GM12878 (cell line): ENCODE data around the gene CCNH. TPM values are rescaled to one million over a fixed set of nuclear protein-coding genes. Genes with fewer than 3 reads are reported as not detected.

Experiments
- ATAC-seq: fragments of 200-7000 bp; cut with Tn5 transposase; 3 replicates; pipeline ENCODE4 v1.9.1; 2020; ENCODE audit warnings: mild to moderate bottlenecking, moderate library complexity
- BruUV-seq: library from RNA; stranded (reverse); fragments of 400-500 nt; replicated peaks from 2 replicates; lab custom pipeline; 2021; lab: Mats Ljungman, UMichigan
- CTCF ChIA-PET: fragments of 300-600 bp; sonication (Branson Sonifier 250); formaldehyde crosslinking; extraction: SDS; loops from one replicate; lab custom pipeline; 2021; ENCODE audit warnings: inconsistent platforms; lab: Yijun Ruan, JAX
- POLR2A ChIA-PET: fragments of 350-600 bp; formaldehyde crosslinking; extraction: SDS; loops from one replicate; lab custom pipeline; 2021; ENCODE audit warnings: inconsistent platforms; lab: Charles Lee
- RAD21 ChIA-PET: fragments of 300-600 bp; sonication (Branson Sonifier 250); formaldehyde crosslinking; loops from one replicate; lab custom pipeline; 2023; ENCODE audit warnings: antibody characterized with exemption; ENCODE audit not compliant: unreplicated experiment; lab: Charles Lee
- SMC1A ChIA-PET: fragments of 300-600 bp; sonication (Branson Sonifier 250); formaldehyde crosslinking; loops from one replicate; lab custom pipeline; 2023; ENCODE audit not compliant: unreplicated experiment, uncharacterized antibody; lab: Charles Lee
- DNase-seq: peaks from one replicate; pipeline ENCODE4 v3.0.0-alpha.2; 2011; ENCODE audit warnings: low read depth, low spot score
- FAIRE-seq: peaks from 3 replicates; lab custom pipeline; 2011; peaks lifted over from hg19 to GRCh38; lab: Jason Lieb, UNC
- H2AFZ ChIP-seq: 2 replicates; pipeline ENCODE4 v1.6.0; 2011; ENCODE audit warnings: low read depth, low read length, control low read depth; ENCODE audit not compliant: control insufficient read depth
- H3K27ac ChIP-seq: 2 replicates; pipeline ENCODE4 v1.5.1; 2011; ENCODE audit warnings: control low read depth; ENCODE audit not compliant: control insufficient read depth, insufficient read depth
- H3K27me3 ChIP-seq, 2 experiments: replicated peaks in 1 of 2; 2 replicates each; pipeline versions ENCODE4 v1.6.0 to v1.6.1; 2011; ENCODE audit warnings: low read length in 1 of 2; ENCODE audit not compliant: control insufficient read depth in 2 of 2, insufficient read depth in 2 of 2
- H3K36me3 ChIP-seq, 2 experiments: 2 replicates each; pipeline ENCODE4 v1.5.1; 2011; ENCODE audit warnings: low read length in 1 of 2; ENCODE audit not compliant: control insufficient read depth in 2 of 2, insufficient read depth in 2 of 2
- H3K4me1 ChIP-seq: 2 replicates; pipeline ENCODE4 v1.6.1; 2011; ENCODE audit warnings: mild to moderate bottlenecking, low read length, moderate library complexity, mixed read lengths; ENCODE audit not compliant: control insufficient read depth, insufficient read depth
- H3K4me2 ChIP-seq: 2 replicates; pipeline ENCODE4 v1.6.0; 2011; ENCODE audit warnings: control low read depth; ENCODE audit not compliant: control insufficient read depth, insufficient read depth
- H3K4me3 ChIP-seq: fragments of 200-600 bp; sonication (generic); 2 replicates; pipeline ENCODE4 v1.5.1; 2016
- H3K79me2 ChIP-seq: 2 replicates; pipeline ENCODE4 v1.6.0; 2011; ENCODE audit warnings: low read length; ENCODE audit not compliant: control insufficient read depth, insufficient read depth
- H3K9ac ChIP-seq: 2 replicates; pipeline ENCODE4 v1.8.0; 2011; ENCODE audit warnings: low read length, control low read depth, mixed read lengths; ENCODE audit not compliant: control insufficient read depth, insufficient read depth
- H3K9me3 ChIP-seq: replicated peaks from 3 replicates; pipeline ENCODE4 v1.5.1; 2011; ENCODE audit warnings: mild to moderate bottlenecking, low read length; ENCODE audit not compliant: control insufficient read depth, insufficient read depth
- H4K20me1 ChIP-seq: 2 replicates; pipeline ENCODE4 v1.6.0; 2011; ENCODE audit not compliant: control insufficient read depth, insufficient read depth
- HCFC1 ChIP-seq: fragments of 150-350 bp; IDR thresholded peaks from 2 replicates; pipeline ENCODE4 v1.6.1; 2014; ENCODE audit warnings: low read length
- HDAC6 ChIP-seq: fragments of 200-600 bp; sonication (generic); IDR thresholded peaks from one replicate; pipeline ENCODE4 v1.8.0; 2017; ENCODE audit warnings: antibody characterized with exemption; ENCODE audit not compliant: unreplicated experiment
- MTA3 ChIP-seq: IDR thresholded peaks from 2 replicates; pipeline ENCODE4 v1.6.1; 2012; ENCODE audit warnings: low read length, inconsistent platforms, borderline replicate concordance
- POLR2AphosphoS2 ChIP-seq: IDR thresholded peaks from 2 replicates; pipeline ENCODE4 v1.6.1; 2011; ENCODE audit warnings: low read depth, mild to moderate bottlenecking, low read length, improper control_type of control experiment, moderate library complexity
- RCOR1 ChIP-seq: conservative IDR thresholded peaks from 2 replicates; pipeline ENCODE4 v1.6.1; 2012; ENCODE audit warnings: low read depth, low read length, improper control_type of control experiment
- SUPT20H ChIP-seq: IDR thresholded peaks from 2 replicates; pipeline ENCODE4 v1.6.1; 2011; ENCODE audit warnings: low read depth, mild to moderate bottlenecking, low read length, moderate library complexity, borderline replicate concordance; ENCODE audit not compliant: control insufficient read depth
- WRNIP1 ChIP-seq: IDR thresholded peaks from 2 replicates; pipeline ENCODE4 v1.6.1; 2011; ENCODE audit warnings: low read depth, low read length, improper control_type of control experiment, borderline replicate concordance
- WGBS: methylation state at CpG from one replicate; pipeline ENCODE4 v1.1.6; 2016; ENCODE audit warnings: low lambda C conversion rate; ENCODE audit not compliant: insufficient replicate concordance, insufficient coverage; ENCODE audit errors: missing lambda C conversion rate; 5-methylcytosine and 5-hydroxymethylcytosine counted together
- in situ Hi-C: fragments of 300-500 bp; cut with MboI; formaldehyde crosslinking; loops from 9 replicates; pipeline ENCODE4 v1.14.3; 2018; ENCODE audit warnings: mixed read lengths
- intact Hi-C: fragments of 100-400 bp; cut with micrococcal nuclease; formaldehyde crosslinking; loops from one replicate; pipeline ENCODE4 v1.14.2; 2022; ENCODE audit not compliant: unreplicated experiment
- polyA plus RNA-seq, 11 experiments: library from polyadenylated mRNA; depleted of rRNA in 4 of 11; unstranded in 6 of 11; stranded (reverse) in 5 of 11; fragments of >200 nt; fragmentation: Nextera tagmentation in 4 of 11; fragmentation: Illumina TruSeq in 1 of 11; extraction: Ambion mirVana in 4 of 11; extraction: Trizol in 1 of 11; gene quantifications; 1 replicate in 1 of 11; 2 replicates in 10 of 11; pipeline versions ENCODE4 v1.2.1 to v1.2.3, GENCODE V29; 2011 to 2016; ENCODE audit warnings: inconsistent platforms in 2 of 11, missing spikeins in 2 of 11, low read depth in 1 of 11
- total RNA-seq, 4 experiments: library from RNA; depleted of rRNA in 3 of 4; stranded (reverse); fragments of >200 nt in 3 of 4; fragmentation: Illumina TruSeq in 1 of 4; extraction: Trizol in 1 of 4; gene quantifications; 2 replicates each; pipeline versions ENCODE4 v1.2.1 to v1.2.3, GENCODE V29; 2013 to 2021

CCNH gene
- total and polyA plus RNA-seq, 10 of the 15 experiments (the other 5 are each of a cell fraction or from before 2014, with no cell fraction given), result 43.9 to 116 (median 81.4) TPM

GRCh38 chr5:87405472-87406155 lies 7.1 kb downstream of the CCNH start:
- POLR2A ChIA-PET, result no interaction called here
- 100% methylated on average over 2 of the region's 2 CpGs for WGBS
- BruUV-seq, result TSS peak; percentile 24
- TF ChIP-seq WRNIP1 (no peak), RCOR1 (no peak), HCFC1 (no peak), POLR2AphosphoS2 (no peak), MTA3 (no peak), SUPT20H (no peak), HDAC6 (no peak)
- TF ChIP-seq, all 136 proteins: peak for 0
- H3K27me3 ChIP-seq, result no peaks in the 10 kb centered on the region
- in situ Hi-C loops, result loop anchor here (25.0 kb wide), 1 partner anchor 793 kb away; the partner anchor contains the start of gene COX7C
- H3K4me1 ChIP-seq, result peaks cover under 1% of the 10 kb centered on the region; the same call in 1 of the 2 replicates
- SMC1A ChIA-PET, result interaction anchor here (1.0 to 2.7 kb wide), 4 partner anchors 335 to 419 kb away, joined by 3 to 14 read pairs (median 4); no protein-coding TSS in a partner anchor
- peaks cover 10% of the 10 kb centered on the region for H3K79me2 ChIP-seq
- H3K4me3 ChIP-seq, result no peak overlapping the region
- H2AFZ ChIP-seq, result no peak overlapping the region
- intact Hi-C loops, result loop anchor here (10.0 kb wide), 1 partner anchor 521 kb away; no protein-coding TSS in a partner anchor
- RAD21 ChIA-PET, result interaction anchor here (3.2 kb wide), 1 partner anchor 335 kb away, joined by 12 read pairs; no protein-coding TSS in a partner anchor
- DNase-seq, result no peak
- H3K9me3 ChIP-seq, result no peaks in the 10 kb centered on the region; the same call in 2 of the 3 replicates
- H3K27ac ChIP-seq, result no peak overlapping the region
- no peaks in the 10 kb centered on the region for H4K20me1 ChIP-seq
- peak; percentile 47 for ATAC-seq
- H3K36me3 ChIP-seq, result peaks cover 3 to 17% of the 10 kb centered on the region in 2 experiments
- CTCF ChIA-PET, result interaction anchor here (0.7 to 1.8 kb wide), 4 partner anchors 14 to 419 kb away, joined by 3 to 5 read pairs (median 4); no protein-coding TSS in a partner anchor
- FAIRE-seq, result no peak
- H3K9ac ChIP-seq, result no peak overlapping the region
- no peak overlapping the region for H3K4me2 ChIP-seq
